Activated T-cell treated with anti-CD3 and anti-CD28 coated beads, Interleukin-2, amount 50 U/mL, for 24 hours (primary cell): ENCODE data around the gene HRK.
A peak's percentile ranks its signal among the peaks of the same experiment; 100 is the strongest.

Source experiments
- DNase-seq: peaks from one replicate; pipeline ENCODE4 v3.0.0-alpha.2; 2020
- H3K27ac Mint-ChIP-seq: 2 replicates; pipeline ENCODE4 v1.8.0; 2020; ENCODE audit warnings: mild to moderate bottlenecking, mixed read lengths
- H3K27me3 Mint-ChIP-seq: 2 replicates; pipeline ENCODE4 v1.8.0; 2020; ENCODE audit warnings: mixed read lengths
- H3K36me3 Mint-ChIP-seq: 2 replicates; pipeline ENCODE4 v1.8.0; 2020; ENCODE audit warnings: low read depth, mixed read lengths
- H3K4me1 Mint-ChIP-seq: 2 replicates; pipeline ENCODE4 v1.8.0; 2020; ENCODE audit warnings: low read depth, mixed read lengths
- H3K4me3 Mint-ChIP-seq: 2 replicates; pipeline ENCODE4 v1.8.0; 2020; ENCODE audit warnings: mild to moderate bottlenecking, moderate library complexity, mixed read lengths
- H3K9me3 Mint-ChIP-seq: 2 replicates; pipeline ENCODE4 v1.8.0; 2020; ENCODE audit warnings: mixed read lengths

Gene HRK

DNA sequence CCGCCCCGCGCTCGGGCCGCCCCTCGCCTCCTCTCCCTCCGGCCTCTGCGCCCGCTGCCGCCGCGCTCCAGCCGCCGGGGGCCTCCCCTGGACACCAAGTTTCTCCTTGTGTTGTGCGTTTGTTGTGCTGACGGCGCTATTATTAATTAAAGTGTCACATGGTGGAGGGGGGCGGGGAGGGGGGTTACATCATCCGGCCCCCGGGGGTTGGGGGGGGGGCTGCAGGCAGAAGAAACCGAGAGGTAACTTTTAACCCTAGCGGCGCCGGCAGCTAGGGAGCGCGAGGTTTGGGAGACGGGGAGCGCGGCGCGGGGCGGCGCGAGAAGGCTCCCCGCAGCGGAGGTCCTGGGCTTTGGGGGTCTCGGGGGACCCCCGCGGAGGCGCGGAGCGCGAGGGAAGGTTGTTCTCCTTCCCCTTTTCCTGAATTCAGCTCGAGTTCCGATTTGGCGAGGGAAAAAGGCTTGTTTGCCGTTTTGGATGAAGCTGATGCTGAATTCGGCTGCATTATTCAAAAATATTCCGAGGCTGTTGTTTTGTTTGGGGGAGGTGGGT, at the start of gene HRK:
HRK (minus strand) TSS at position 117 of the 552 bp plus-strand sequence. CDS start 134 bp downstream, outside the sequence.
- no peak within 1 kb of the TSS for H3K27ac Mint-ChIP-seq
- peaks cover 69% of the 10 kb centered on the region for H3K27me3 Mint-ChIP-seq
- peaks cover 35% of the 10 kb centered on the region for H3K4me1 Mint-ChIP-seq
- H3K9me3 Mint-ChIP-seq = no peaks in the 10 kb centered on the region
- H3K36me3 Mint-ChIP-seq = no peaks in the 10 kb centered on the region
- no peak for DNase-seq
- peak within 1 kb of the TSS; percentile 69 for H3K4me3 Mint-ChIP-seq

DNA sequence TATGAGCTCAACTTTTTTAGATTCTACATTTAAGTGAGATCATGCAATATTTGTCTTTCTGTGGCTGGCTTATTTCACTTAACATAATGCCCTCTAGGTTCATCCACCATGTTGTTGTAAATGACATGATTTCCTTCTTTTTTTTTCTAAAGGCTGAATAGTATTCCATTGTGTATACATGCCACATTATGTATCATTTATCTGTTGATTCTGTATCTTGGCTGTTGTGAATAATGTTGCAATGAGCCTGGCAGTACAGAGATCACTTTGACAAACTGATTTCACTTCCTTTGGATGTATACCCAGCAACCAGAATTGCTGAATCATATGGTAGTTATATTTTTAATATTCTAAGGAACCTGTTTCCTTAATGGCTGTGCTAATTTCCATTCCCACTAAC, 48.6 kb upstream of the HRK start:
- Mint-ChIP-seq H3K4me1 (peaks cover 35% of the 10 kb centered on the region), H3K36me3 (peaks cover 63% of the 10 kb centered on the region), H3K27me3 (no peaks in the 10 kb centered on the region), H3K4me3 (no peak overlapping the region), H3K9me3 (no peaks in the 10 kb centered on the region), H3K27ac (no peak overlapping the region)
- no peak for DNase-seq

DNA sequence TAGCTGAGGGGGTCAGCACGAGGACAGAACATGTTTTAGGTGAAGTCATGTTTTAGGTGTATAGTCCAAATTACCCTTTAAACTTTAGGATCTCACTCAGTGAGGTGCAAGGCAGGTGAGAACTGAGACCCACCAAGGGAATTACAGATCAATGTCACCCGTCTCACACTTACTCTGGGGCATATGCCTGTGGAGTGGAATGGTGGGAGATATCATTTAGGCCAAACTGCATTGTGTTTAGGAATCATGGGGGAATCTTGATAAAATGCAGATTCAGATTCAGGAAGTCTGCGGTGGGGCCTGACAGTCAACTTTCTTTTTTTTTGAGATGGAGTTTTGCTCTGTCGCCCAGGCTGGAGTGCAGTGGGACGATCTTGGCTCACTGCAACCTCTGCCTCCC, 47.3 kb upstream of the HRK start:
- Mint-ChIP-seq H3K36me3 (peaks cover 53% of the 10 kb centered on the region), H3K27ac (no peak overlapping the region), H3K9me3 (no peaks in the 10 kb centered on the region), H3K4me3 (no peak overlapping the region), H3K4me1 (peaks cover 48% of the 10 kb centered on the region), H3K27me3 (no peaks in the 10 kb centered on the region)
- DNase-seq = no peak

DNA sequence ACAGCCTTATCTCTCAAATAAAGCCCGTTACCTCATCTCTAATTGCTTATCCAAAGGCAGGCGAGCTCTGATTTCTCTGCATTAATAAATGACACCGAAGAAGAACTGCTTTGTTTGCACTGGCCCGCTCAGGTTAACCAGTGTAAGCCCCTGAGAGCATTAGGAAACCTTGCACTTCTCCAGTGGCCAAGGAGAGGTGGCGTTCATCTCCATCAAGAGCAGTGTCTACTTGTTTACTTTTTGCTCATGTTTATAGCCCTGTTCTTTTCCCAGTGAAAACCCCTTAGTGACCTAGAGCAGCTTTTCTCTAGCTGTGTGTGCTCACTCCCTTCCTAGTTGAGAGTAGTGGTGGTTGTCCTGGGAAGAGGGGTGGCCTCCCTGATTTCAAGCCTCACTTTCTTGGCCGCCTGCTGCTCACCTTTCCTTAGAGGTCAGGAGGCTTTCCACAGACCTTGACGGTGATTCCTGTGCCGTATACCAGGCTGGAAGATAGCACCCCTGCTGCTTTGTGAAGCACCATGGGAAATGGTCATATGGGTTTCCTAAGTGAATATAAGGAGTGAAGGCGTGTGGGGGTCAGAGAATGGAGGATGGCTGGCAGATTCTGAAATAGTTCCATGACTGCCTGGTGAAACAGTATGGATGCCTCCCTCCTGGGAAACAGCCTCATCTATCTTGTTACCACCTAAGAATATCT, 46.2 kb upstream of the HRK start:
- H3K36me3 Mint-ChIP-seq = peaks cover 48% of the 10 kb centered on the region
- DNase-seq = no peak
- H3K4me1 Mint-ChIP-seq = peaks cover 56% of the 10 kb centered on the region
- no peak overlapping the region for H3K27ac Mint-ChIP-seq
- no peaks in the 10 kb centered on the region for H3K27me3 Mint-ChIP-seq
- H3K9me3 Mint-ChIP-seq = no peaks in the 10 kb centered on the region
- no peak overlapping the region for H3K4me3 Mint-ChIP-seq

DNA sequence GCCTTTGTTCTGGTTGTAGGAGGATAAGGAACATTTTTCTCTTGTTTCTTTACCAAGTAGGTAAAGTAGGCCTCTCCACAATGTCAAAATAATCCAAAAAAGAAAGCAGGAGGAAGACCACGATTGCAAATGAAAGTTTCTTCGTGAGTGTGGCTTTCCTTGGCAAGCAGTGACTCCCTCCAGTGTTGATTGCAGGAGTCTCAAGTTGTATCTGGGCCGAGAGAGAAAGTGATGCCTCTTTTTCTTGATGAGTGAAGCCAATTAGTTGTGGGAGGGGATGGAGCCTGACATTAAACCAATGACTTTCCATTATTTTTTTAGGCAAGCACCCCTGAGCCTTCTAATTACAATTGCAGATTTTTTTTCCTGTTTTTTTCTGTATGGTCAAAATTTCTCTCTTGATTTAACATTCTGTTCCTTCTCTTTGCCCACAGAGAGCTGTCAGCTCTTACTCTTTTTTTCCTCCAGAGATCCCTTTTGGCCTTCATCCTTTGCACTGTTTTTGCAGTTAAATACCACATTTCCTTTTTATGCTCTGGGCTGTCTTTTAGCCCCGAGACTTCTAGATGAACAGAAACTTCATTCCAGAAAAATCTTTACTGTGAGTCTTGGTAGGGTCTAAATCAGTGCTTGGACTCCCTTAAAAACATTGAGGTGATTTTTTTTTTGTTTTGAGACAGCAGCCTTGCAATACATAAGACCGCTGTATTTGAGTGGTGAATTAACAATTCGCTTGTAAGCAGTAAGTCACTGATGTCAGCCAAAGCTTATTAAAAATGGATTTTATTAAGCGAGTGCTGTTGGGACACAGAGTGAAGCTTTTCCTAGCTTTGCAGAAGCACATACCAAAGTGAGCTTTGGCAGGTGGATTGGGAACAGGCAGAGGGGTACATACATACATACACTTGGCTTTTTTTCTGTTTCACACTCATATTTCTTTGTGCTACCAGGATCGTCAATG, 45.3 kb upstream of the HRK start:
- H3K36me3 Mint-ChIP-seq = peaks cover 40% of the 10 kb centered on the region
- no peaks in the 10 kb centered on the region for H3K9me3 Mint-ChIP-seq
- H3K27me3 Mint-ChIP-seq = no peaks in the 10 kb centered on the region
- no peak for DNase-seq
- no peak overlapping the region for H3K4me3 Mint-ChIP-seq
- H3K4me1 Mint-ChIP-seq = peaks cover 59% of the 10 kb centered on the region
- no peak overlapping the region for H3K27ac Mint-ChIP-seq

DNA sequence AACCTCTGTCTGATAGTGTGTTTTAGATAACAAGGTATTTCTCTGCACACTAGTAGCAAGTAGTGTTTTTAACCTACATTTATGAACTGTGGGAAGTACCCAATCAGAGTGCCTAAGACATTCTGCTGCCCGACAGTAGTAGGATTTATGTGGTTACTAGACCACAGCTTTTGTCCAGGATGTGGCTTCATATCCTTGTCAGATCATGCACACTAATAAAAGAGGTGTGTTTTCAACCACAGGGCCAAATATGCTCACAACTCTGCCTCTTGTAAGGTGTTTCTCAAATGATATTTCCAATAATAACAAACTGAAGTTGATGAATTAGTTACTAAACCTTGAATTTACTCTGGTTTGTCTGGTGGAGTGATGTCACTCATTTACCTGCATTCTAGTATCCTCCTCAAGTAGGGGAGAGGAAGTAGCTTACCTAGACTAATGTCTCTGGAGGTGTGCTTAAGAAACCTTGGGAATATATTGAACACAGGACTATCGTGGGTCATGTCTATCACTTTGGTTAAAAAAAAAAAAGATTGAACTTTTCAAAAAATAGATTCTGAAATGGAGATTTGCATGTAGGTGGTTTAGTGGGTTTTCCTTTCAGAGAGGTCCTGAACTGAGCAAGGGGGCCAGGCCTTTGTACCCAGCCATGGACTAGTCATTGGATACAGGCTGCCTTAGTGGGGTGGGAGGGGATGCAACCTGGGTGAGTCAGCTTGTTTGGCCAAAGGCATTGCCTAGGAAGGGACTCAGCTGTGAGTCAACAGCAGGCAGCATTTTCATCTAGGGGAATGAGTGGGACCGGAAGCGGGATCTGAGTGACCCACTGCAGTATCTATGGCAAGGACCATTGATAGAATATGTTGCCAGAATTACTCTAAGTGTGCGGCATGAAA, 43.6 kb upstream of the HRK start:
- peak; percentile 47 for DNase-seq
- Mint-ChIP-seq H3K9me3 (no peaks in the 10 kb centered on the region), H3K27me3 (no peaks in the 10 kb centered on the region), H3K4me3 (peak overlapping the region; percentile 27), H3K36me3 (peaks cover 33% of the 10 kb centered on the region), H3K27ac (peak overlapping the region; percentile 85), H3K4me1 (peaks cover 73% of the 10 kb centered on the region)

DNA sequence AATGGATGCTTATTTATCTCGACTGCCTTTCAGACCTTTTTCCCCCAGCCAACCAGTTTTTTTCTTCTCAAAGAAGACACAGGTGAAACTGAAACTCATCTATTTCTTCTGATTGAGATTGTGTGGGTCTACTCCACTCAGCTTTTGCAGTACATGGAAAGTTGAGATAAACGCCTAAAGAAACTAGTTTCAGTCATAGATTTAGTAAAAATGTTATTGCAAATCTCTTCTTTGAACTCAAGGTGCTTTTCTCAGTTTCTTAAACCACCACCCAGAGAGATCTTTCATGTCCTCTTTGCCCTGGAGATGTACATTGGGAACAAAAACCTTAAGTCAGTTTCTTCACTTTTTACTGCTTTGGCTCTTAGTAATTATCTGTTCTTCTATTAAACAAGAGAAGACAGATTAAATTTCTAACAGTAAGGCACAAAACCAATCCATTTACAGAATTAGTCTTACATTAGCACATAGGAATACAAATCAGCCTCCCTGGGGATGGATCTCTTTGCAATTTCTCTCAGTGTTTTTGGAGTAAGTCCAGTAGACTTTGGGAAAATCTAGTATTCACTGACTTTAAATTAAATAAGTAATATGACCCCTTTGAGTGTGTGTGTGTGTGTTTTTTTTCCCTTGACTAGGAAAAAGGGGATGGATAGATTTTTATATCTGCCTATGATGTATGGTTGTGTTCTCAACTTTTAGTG, 41.1 kb upstream of the HRK start:
- Mint-ChIP-seq H3K9me3 (no peaks in the 10 kb centered on the region), H3K27ac (peak overlapping the region; percentile 84), H3K4me3 (no peak overlapping the region), H3K36me3 (peaks cover 21% of the 10 kb centered on the region), H3K4me1 (peaks cover 86% of the 10 kb centered on the region), H3K27me3 (no peaks in the 10 kb centered on the region)
- no peak for DNase-seq

DNA sequence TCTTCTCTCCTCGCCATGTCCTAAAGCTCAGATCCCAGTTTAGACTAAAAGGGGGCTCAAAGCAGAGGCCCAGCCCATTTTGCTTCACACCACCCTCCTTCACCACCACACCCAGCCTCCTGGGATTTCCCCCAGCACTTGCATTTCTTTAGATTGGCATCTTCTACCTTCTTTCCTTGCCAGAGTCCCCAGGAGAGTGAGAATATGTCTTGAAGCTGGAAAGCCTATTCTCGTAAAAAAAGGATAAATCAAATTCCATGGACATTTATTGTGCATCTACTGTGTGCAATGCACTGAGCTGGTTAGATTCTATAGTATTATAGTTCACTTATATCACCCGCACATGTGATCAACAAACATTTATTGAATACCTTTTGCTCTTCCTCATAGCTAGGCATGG, 39.7 kb upstream of the HRK start:
- Mint-ChIP-seq H3K9me3 (no peaks in the 10 kb centered on the region), H3K4me3 (no peak overlapping the region), H3K36me3 (peaks cover 25% of the 10 kb centered on the region), H3K27me3 (no peaks in the 10 kb centered on the region), H3K27ac (no peak overlapping the region), H3K4me1 (peaks cover 86% of the 10 kb centered on the region)
- DNase-seq = no peak

DNA sequence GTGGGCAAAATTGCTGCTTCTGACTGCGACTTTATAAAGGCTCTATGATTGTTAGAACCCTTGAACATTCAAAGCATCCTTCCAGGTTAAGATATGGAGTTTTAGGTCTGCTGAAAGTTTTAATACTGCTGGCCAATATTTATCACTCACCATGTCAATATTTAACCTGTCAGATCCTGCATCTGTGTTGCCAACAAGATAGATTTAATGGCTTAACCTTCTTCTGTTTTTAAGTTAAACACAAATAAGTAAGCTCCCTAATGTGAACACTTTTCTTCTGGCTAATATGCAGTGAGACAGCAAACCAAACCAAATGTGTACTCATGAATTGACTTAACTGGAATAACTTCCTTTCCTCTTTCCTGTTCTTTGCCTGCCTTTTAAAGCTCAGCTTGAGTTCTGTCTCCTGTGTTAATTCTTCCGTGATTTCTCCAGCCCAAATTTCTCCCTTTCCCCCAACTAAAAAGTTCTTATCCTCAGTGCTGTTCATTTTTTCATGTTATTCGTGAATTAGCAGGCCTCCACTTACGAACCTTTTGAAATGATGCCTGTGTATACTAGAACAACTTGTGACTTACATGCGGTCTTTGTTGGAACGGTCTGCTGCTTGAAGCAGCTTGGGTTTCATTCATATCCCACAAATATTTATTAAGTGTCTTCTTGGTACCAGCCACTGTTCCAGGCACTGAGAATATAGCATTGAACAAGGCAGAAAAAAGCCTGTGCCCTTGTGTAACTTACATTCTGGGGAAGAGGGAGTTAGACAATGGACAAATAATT, 38.7 kb upstream of the HRK start:
- Mint-ChIP-seq H3K4me1 (peaks cover 83% of the 10 kb centered on the region), H3K9me3 (no peaks in the 10 kb centered on the region), H3K4me3 (no peak overlapping the region), H3K36me3 (peaks cover 28% of the 10 kb centered on the region), H3K27ac (no peak overlapping the region), H3K27me3 (no peaks in the 10 kb centered on the region)
- DNase-seq = no peak

DNA sequence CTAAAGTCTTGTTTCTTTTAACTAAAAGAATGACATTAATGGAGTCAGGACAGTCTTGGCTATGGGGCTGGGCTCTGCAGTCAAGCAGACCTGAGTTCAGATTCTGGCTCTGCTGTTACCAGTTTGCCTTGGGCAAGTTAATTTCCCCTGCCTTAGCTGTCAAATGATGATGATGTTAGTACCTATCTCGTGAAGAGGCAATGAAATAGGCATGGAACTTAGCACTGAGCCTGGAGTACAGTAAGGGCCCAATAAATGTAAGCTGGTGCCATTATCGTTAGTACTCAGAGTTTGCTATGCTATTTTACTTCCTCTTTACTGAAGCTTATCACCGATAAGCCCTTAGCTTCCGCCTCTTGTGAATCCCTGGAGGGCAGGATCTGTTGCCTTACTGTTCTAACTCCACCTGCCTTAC, 38.0 kb upstream of the HRK start:
- H3K27ac Mint-ChIP-seq = no peak overlapping the region
- H3K4me1 Mint-ChIP-seq = peaks cover 78% of the 10 kb centered on the region

DNA sequence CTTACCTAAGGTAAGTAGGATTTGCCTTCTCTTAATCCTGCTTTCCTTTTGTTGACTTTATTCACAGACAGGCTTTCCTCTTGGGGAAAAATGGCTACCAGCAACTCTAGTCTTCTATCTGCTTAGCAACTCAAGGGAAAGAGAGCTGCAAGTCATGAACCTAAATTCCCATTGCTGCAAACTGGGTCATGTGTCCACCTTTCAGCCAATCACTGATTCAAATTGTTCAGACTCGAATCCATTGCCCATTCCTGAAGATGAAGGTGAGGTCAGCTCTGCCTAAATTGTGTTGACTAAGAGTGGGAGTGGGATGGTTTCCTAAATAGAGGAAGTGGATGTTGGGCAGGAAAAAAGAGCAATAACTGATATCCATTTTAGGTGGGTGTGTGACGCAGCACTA, 37.2 kb upstream of the HRK start:
- Mint-ChIP-seq H3K9me3 (no peaks in the 10 kb centered on the region), H3K4me1 (peaks cover 76% of the 10 kb centered on the region), H3K4me3 (no peak overlapping the region), H3K27me3 (no peaks in the 10 kb centered on the region), H3K27ac (no peak overlapping the region), H3K36me3 (peaks cover 37% of the 10 kb centered on the region)
- DNase-seq = no peak

More for the DNA sequence above, 38.0 kb upstream of the HRK start:
- DNase-seq = no peak
- Mint-ChIP-seq H3K4me3 (no peak overlapping the region), H3K27me3 (no peaks in the 10 kb centered on the region), H3K36me3 (peaks cover 30% of the 10 kb centered on the region), H3K9me3 (no peaks in the 10 kb centered on the region)

DNA sequence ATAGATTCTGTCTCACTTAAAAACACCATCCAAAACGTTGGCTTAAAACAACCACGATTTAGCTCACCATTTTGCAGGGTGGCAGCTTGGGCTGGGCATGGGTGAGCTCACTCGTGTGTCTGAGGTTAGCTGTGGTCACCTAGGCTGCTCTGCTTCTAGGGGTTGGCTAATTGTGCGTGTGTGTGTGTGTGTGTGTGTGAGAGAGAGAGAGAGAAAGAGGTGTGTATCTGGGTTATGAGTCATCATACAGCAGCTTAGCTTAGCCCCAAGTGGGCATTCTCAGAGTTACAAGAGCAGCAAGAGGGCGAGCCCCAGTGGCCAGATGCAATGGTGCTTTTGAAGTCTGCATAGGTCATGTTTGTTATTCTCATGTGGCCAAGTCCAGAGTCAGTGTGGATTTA, 35.5 kb upstream of the HRK start:
- H3K9me3 Mint-ChIP-seq = no peaks in the 10 kb centered on the region
- peak overlapping the region; percentile 77 for H3K27ac Mint-ChIP-seq
- H3K4me3 Mint-ChIP-seq = no peak overlapping the region
- peaks cover 47% of the 10 kb centered on the region for H3K36me3 Mint-ChIP-seq
- peaks cover 74% of the 10 kb centered on the region for H3K4me1 Mint-ChIP-seq
- DNase-seq = peak; percentile 57
- no peaks in the 10 kb centered on the region for H3K27me3 Mint-ChIP-seq

DNA sequence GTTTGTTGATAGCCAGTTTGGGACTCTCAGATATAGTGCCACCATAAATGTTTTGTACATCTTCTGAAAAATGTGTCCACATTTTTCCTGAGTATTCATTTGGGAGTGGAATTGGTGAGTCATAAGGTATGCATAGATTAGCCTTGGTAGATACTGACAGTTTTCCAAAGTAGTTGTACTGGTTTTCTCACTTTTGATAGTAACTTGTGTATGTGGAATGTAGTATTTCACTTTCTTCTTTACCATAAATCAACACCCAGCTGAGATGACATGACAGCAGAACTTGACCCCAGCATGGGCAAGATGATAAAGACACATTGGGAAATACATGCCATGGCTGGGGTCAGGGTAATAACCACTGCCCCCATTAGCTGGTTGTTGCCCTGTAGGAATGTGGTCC, 34.9 kb upstream of the HRK start:
- no peaks in the 10 kb centered on the region for H3K9me3 Mint-ChIP-seq
- DNase-seq = no peak
- H3K27ac Mint-ChIP-seq = peak overlapping the region; percentile 77
- H3K36me3 Mint-ChIP-seq = peaks cover 50% of the 10 kb centered on the region
- peaks cover 73% of the 10 kb centered on the region for H3K4me1 Mint-ChIP-seq
- H3K27me3 Mint-ChIP-seq = no peaks in the 10 kb centered on the region
- no peak overlapping the region for H3K4me3 Mint-ChIP-seq
